Liver (tissue), 9 donors: ENCODE data around the gene ATP10B. TPM values are rescaled to one million over a fixed set of nuclear protein-coding genes. Genes with fewer than 3 reads are reported as not detected.

Experiments used
- DNase-seq: peaks from one replicate; pipeline ENCODE4 v3.0.0-alpha.2; 2017; ENCODE audit warnings: low spot score
- H3K27ac ChIP-seq, 2 donors: one replicate each; pipeline ENCODE4 v1.7.0; 2013; ENCODE audit warnings: inconsistent platforms in 2 of 2, low read length in 2 of 2, control low read depth in 1 of 2, low read depth in 1 of 2, mild to moderate bottlenecking in 1 of 2
- H3K27me3 ChIP-seq, 4 donors: one replicate each; pipeline versions ENCODE4 v1.6.1 to v1.7.0; 2013; ENCODE audit warnings: low read length in 3 of 4, inconsistent platforms in 1 of 4, mild to moderate bottlenecking in 1 of 4, moderate library complexity in 1 of 4; ENCODE audit not compliant: control insufficient read depth in 4 of 4, insufficient read depth in 4 of 4
- H3K36me3 ChIP-seq, 4 donors: one replicate each; pipeline versions ENCODE4 v1.6.1 to v1.7.0; 2013; ENCODE audit warnings: low read length in 3 of 4, mild to moderate bottlenecking in 3 of 4, low read depth in 1 of 4, moderate library complexity in 1 of 4; ENCODE audit not compliant: control insufficient read depth in 4 of 4, insufficient read depth in 3 of 4
- H3K4me1 ChIP-seq, 4 donors: one replicate each; pipeline versions ENCODE4 v1.6.1 to v1.7.0; 2013; ENCODE audit warnings: low read length in 3 of 4, mild to moderate bottlenecking in 3 of 4, moderate library complexity in 1 of 4; ENCODE audit not compliant: control insufficient read depth in 4 of 4, insufficient read depth in 4 of 4
- H3K4me3 ChIP-seq, 3 donors: one replicate each; pipeline versions ENCODE4 v1.6.1 to v1.7.0; 2013; ENCODE audit warnings: low read length in 3 of 3, control low read depth in 1 of 3, low read depth in 1 of 3, mild to moderate bottlenecking in 1 of 3
- H3K9ac ChIP-seq, 2 donors: one replicate each; pipeline ENCODE4 v1.7.0; 2013; ENCODE audit warnings: low read length in 2 of 2, mild to moderate bottlenecking in 2 of 2, moderate library complexity in 2 of 2, control low read depth in 1 of 2, low read depth in 1 of 2
- H3K9me3 ChIP-seq, 4 donors: one replicate each; pipeline versions ENCODE4 v1.6.1 to v1.7.0; 2013; ENCODE audit warnings: low read length in 3 of 4; ENCODE audit not compliant: control insufficient read depth in 4 of 4
- EGR1 ChIP-seq, 2 donors: IDR thresholded peaks; 2 replicates each; pipeline ENCODE4 v1.6.1; 2016 to 2018; ENCODE audit warnings: antibody characterized with exemption in 2 of 2, low read depth in 2 of 2
- FOXA1 ChIP-seq: IDR thresholded peaks from 2 replicates; pipeline ENCODE4 v1.6.1; 2016; ENCODE audit warnings: antibody characterized with exemption
- FOXA2 ChIP-seq: IDR thresholded peaks from 2 replicates; pipeline ENCODE4 v1.6.1; 2016; ENCODE audit warnings: antibody characterized with exemption
- GABPA ChIP-seq, 2 donors: IDR thresholded peaks in 1 of 2; conservative IDR thresholded peaks in 1 of 2; 2 replicates each; pipeline ENCODE4 v1.6.1; 2016; ENCODE audit warnings: antibody characterized with exemption in 2 of 2, mild to moderate bottlenecking in 1 of 2, moderate library complexity in 1 of 2
- HNF4A ChIP-seq, 2 donors: conservative IDR thresholded peaks; 2 replicates each; pipeline ENCODE4 v1.6.1; 2016; ENCODE audit warnings: antibody characterized with exemption in 2 of 2, mild to moderate bottlenecking in 2 of 2
- HNF4G ChIP-seq: IDR thresholded peaks from 2 replicates; pipeline ENCODE4 v1.6.1; 2016; ENCODE audit warnings: antibody characterized with exemption
- JUND ChIP-seq, 2 donors: IDR thresholded peaks; 2 replicates each; pipeline ENCODE4 v1.6.1; 2016; ENCODE audit warnings: antibody characterized with exemption in 2 of 2
- NR2F2 ChIP-seq: IDR thresholded peaks from 2 replicates; pipeline ENCODE4 v1.6.1; 2016; ENCODE audit warnings: antibody characterized with exemption
- RAD21 ChIP-seq, 2 donors: IDR thresholded peaks; 2 replicates each; pipeline ENCODE4 v1.6.1; 2016; ENCODE audit warnings: antibody characterized with exemption in 2 of 2, mild to moderate bottlenecking in 2 of 2
- RXRA ChIP-seq, 2 donors: IDR thresholded peaks; 2 replicates each; pipeline ENCODE4 v1.6.1; 2017 to 2018; ENCODE audit warnings: antibody characterized with exemption in 2 of 2, mild to moderate bottlenecking in 1 of 2
- SP1 ChIP-seq: IDR thresholded peaks from 2 replicates; pipeline ENCODE4 v1.6.1; 2018; ENCODE audit warnings: antibody characterized with exemption, mild to moderate bottlenecking
- TAF1 ChIP-seq: conservative IDR thresholded peaks from 2 replicates; pipeline ENCODE4 v1.6.1; 2016; ENCODE audit warnings: antibody characterized with exemption, mild to moderate bottlenecking
- YY1 ChIP-seq: IDR thresholded peaks from 2 replicates; pipeline ENCODE4 v1.6.1; 2016; ENCODE audit warnings: antibody characterized with exemption, mild to moderate bottlenecking
- WGBS: extraction: QIAGEN DNeasy Blood & Tissue Kit; methylation state at CpG from one replicate; pipeline ENCODE4 v1.1.7; 2013; 5-methylcytosine and 5-hydroxymethylcytosine counted together
- polyA plus RNA-seq, 2 donors: library from polyadenylated mRNA; stranded (reverse) in 1 of 2; unstranded in 1 of 2; fragments of 200-250 nt in 1 of 2; fragments of >200 nt in 1 of 2; fragmentation: Nextera tagmentation in 1 of 2; extraction: Ambion mirVana in 1 of 2; gene quantifications; one replicate each; pipeline versions ENCODE4 v1.2.1 to v1.2.3, GENCODE V29; 2013 to 2015
- total RNA-seq, 2 donors: library from RNA; depleted of rRNA; stranded (reverse); fragments of >200 nt; gene quantifications; one replicate each; pipeline ENCODE4 v1.2.3, GENCODE V29; 2014
- TF ChIP-seq, protein P1 (sequence below): IDR thresholded peaks from 2 replicates; pipeline ENCODE4 v1.6.1; 2016; ENCODE audit warnings: antibody characterized with exemption, mild to moderate bottlenecking
- TF ChIP-seq, protein P2 (sequence below): fragments of 150-350 bp; IDR thresholded peaks from 2 replicates; pipeline ENCODE4 v1.5.1; 2017; ENCODE audit warnings: improper control_type of control experiment, low read depth, low read length; ENCODE audit not compliant: missing input control
- TF ChIP-seq, protein P3 (sequence below): IDR thresholded peaks from 2 replicates; pipeline ENCODE4 v1.6.1; 2016; ENCODE audit warnings: antibody characterized with exemption
- TF ChIP-seq, protein P4 (sequence below): IDR thresholded peaks from 2 replicates; pipeline ENCODE4 v1.6.1; 2016; ENCODE audit warnings: antibody characterized with exemption
- TF ChIP-seq, protein P5 (sequence below): IDR thresholded peaks from 2 replicates; pipeline ENCODE4 v1.6.1; 2016; ENCODE audit warnings: antibody characterized with exemption
- donor health status: healthy.
- donor health status: healthy.
- donor health status: healthy.
- donor health status: healthy.
- donor health status: healthy.

Gene ATP10B
- total and polyA plus RNA-seq, 4 donors, result 0.05 to 0.67 (median 0.05) TPM; not detected in 1

DNA sequence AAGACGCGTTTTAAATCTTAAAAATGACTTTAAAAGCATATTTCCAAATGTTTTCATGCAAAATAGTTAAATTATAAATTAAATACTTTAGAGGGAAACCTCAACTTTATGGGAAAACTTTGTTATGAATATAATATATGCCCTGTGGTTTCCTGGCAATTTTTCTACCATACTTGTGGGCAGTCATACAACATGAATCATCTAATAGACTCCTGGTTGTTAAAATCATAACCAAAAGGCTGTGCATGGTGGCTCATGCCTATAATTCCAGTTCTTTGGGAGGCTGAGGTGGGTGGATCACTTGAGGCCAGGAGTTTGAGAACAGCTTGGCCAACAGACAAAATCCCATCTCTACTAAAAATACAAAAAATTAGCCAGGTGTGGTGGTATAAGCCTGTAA lies 18.2 kb downstream of the ATP10B start:
- Histone ChIP-seq H3K4me3 (no peak overlapping the region), H3K9me3 (peaks cover 0 to 8% (median 3%) of the 10 kb centered on the region in 4 donors), H3K27me3 (no peaks in the 10 kb centered on the region), H3K36me3 (no peaks in the 10 kb centered on the region), H3K9ac (no peak overlapping the region), H3K4me1 (no peaks in the 10 kb centered on the region), H3K27ac (no peak overlapping the region)
- WGBS, result 82% methylated on average over 2 of the region's 2 CpGs
- TF ChIP-seq NR2F2 (no peak), YY1 (no peak), HNF4A (conservative IDR thresholded peaks at IDR 0.05) (no peak), RAD21 (IDR thresholded peaks at IDR 0.05) (no peak), HNF4G (no peak), GABPA (IDR thresholded peaks at IDR 0.05 in 1 of 2, conservative IDR thresholded peaks at IDR 0.05 in 1 of 2) (no peak), SP1 (no peak), JUND (IDR thresholded peaks at IDR 0.05) (no peak), FOXA1 (no peak), TAF1 (no peak), FOXA2 (no peak), EGR1 (IDR thresholded peaks at IDR 0.05; ENCODE audit: low read depth in 2 of 2) (no peak), RXRA (IDR thresholded peaks at IDR 0.05) (no peak)
- TF ChIP-seq, protein P1, sequence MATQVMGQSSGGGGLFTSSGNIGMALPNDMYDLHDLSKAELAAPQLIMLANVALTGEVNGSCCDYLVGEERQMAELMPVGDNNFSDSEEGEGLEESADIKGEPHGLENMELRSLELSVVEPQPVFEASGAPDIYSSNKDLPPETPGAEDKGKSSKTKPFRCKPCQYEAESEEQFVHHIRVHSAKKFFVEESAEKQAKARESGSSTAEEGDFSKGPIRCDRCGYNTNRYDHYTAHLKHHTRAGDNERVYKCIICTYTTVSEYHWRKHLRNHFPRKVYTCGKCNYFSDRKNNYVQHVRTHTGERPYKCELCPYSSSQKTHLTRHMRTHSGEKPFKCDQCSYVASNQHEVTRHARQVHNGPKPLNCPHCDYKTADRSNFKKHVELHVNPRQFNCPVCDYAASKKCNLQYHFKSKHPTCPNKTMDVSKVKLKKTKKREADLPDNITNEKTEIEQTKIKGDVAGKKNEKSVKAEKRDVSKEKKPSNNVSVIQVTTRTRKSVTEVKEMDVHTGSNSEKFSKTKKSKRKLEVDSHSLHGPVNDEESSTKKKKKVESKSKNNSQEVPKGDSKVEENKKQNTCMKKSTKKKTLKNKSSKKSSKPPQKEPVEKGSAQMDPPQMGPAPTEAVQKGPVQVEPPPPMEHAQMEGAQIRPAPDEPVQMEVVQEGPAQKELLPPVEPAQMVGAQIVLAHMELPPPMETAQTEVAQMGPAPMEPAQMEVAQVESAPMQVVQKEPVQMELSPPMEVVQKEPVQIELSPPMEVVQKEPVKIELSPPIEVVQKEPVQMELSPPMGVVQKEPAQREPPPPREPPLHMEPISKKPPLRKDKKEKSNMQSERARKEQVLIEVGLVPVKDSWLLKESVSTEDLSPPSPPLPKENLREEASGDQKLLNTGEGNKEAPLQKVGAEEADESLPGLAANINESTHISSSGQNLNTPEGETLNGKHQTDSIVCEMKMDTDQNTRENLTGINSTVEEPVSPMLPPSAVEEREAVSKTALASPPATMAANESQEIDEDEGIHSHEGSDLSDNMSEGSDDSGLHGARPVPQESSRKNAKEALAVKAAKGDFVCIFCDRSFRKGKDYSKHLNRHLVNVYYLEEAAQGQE, result no peak
- TF ChIP-seq, protein P2, sequence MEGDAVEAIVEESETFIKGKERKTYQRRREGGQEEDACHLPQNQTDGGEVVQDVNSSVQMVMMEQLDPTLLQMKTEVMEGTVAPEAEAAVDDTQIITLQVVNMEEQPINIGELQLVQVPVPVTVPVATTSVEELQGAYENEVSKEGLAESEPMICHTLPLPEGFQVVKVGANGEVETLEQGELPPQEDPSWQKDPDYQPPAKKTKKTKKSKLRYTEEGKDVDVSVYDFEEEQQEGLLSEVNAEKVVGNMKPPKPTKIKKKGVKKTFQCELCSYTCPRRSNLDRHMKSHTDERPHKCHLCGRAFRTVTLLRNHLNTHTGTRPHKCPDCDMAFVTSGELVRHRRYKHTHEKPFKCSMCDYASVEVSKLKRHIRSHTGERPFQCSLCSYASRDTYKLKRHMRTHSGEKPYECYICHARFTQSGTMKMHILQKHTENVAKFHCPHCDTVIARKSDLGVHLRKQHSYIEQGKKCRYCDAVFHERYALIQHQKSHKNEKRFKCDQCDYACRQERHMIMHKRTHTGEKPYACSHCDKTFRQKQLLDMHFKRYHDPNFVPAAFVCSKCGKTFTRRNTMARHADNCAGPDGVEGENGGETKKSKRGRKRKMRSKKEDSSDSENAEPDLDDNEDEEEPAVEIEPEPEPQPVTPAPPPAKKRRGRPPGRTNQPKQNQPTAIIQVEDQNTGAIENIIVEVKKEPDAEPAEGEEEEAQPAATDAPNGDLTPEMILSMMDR, result no peak
- TF ChIP-seq, protein P3, sequence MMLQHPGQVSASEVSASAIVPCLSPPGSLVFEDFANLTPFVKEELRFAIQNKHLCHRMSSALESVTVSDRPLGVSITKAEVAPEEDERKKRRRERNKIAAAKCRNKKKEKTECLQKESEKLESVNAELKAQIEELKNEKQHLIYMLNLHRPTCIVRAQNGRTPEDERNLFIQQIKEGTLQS, result no peak
- TF ChIP-seq, protein P4, sequence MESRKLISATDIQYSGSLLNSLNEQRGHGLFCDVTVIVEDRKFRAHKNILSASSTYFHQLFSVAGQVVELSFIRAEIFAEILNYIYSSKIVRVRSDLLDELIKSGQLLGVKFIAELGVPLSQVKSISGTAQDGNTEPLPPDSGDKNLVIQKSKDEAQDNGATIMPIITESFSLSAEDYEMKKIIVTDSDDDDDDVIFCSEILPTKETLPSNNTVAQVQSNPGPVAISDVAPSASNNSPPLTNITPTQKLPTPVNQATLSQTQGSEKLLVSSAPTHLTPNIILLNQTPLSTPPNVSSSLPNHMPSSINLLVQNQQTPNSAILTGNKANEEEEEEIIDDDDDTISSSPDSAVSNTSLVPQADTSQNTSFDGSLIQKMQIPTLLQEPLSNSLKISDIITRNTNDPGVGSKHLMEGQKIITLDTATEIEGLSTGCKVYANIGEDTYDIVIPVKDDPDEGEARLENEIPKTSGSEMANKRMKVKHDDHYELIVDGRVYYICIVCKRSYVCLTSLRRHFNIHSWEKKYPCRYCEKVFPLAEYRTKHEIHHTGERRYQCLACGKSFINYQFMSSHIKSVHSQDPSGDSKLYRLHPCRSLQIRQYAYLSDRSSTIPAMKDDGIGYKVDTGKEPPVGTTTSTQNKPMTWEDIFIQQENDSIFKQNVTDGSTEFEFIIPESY, result no peak
- TF ChIP-seq, protein P5, sequence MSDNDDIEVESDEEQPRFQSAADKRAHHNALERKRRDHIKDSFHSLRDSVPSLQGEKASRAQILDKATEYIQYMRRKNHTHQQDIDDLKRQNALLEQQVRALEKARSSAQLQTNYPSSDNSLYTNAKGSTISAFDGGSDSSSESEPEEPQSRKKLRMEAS, result no peak
- DNase-seq, result no peak
